Activated CD4-positive, alpha-beta T cell treated with anti-CD3 and anti-CD28 coated beads for 36 hours (primary cell): ENCODE results near the gene PPP1R18. TPM values are rescaled to one million over a fixed set of nuclear protein-coding genes. Genes with fewer than 3 reads are reported as not detected.

ENCODE experiments used
- ATAC-seq: fragments of 200-7000 bp; cut with Tn5 transposase; one replicate; pipeline ENCODE4 v1.10.0; 2021; ENCODE audit warnings: mild to moderate bottlenecking, moderate library complexity
- CTCF ChIA-PET: fragments of 350-600 bp; sonication (Branson Sonifier 250); formaldehyde crosslinking; loops from one replicate; lab custom pipeline; 2021; ENCODE audit warnings: antibody characterized with exemption; lab: Charles Lee
- POLR2A ChIA-PET: fragments of 350-600 bp; sonication (Branson Sonifier 250); formaldehyde crosslinking; loops from one replicate; lab custom pipeline; 2021; ENCODE audit warnings: antibody characterized with exemption, inconsistent platforms; lab: Charles Lee
- DNase-seq: peaks from one replicate; pipeline ENCODE4 v3.0.0-alpha.2; 2020
- H3K27ac Mint-ChIP-seq: one replicate; pipeline ENCODE4 v1.8.0; 2021; ENCODE audit warnings: mixed read lengths
- H3K27me3 Mint-ChIP-seq: one replicate; pipeline ENCODE4 v1.8.0; 2021; ENCODE audit warnings: mixed read lengths
- H3K36me3 Mint-ChIP-seq: one replicate; pipeline ENCODE4 v1.8.0; 2021; ENCODE audit warnings: low read depth, mixed read lengths
- H3K4me1 Mint-ChIP-seq: one replicate; pipeline ENCODE4 v1.8.0; 2021; ENCODE audit warnings: mixed read lengths
- H3K4me3 Mint-ChIP-seq: one replicate; pipeline ENCODE4 v1.8.0; 2021; ENCODE audit warnings: mild to moderate bottlenecking, moderate library complexity, mixed read lengths
- H3K9me3 Mint-ChIP-seq: one replicate; pipeline ENCODE4 v1.8.0; 2021; ENCODE audit warnings: low read depth, mixed read lengths
- intact Hi-C, 2 experiments: fragments of 100-400 bp; cut with DNase I in 1 of 2; cut with micrococcal nuclease in 1 of 2; formaldehyde crosslinking; loops; one replicate each; pipeline versions ENCODE4 v1.14.2 to v1.15.1; 2022 to 2024; cut with DNase I, micrococcal nuclease
- total RNA-seq, 2 experiments: library from RNA; stranded (reverse); gene quantifications; one replicate each; pipeline ENCODE4 v1.2.3, GENCODE V29; 2021

Gene PPP1R18
- total RNA-seq, 2 experiments from 2014 or later = 145 to 186 TPM

- Mint-ChIP-seq H3K36me3 (peaks cover 23% of the 10 kb centered on the region), H3K27me3 (no peaks in the 10 kb centered on the region), H3K4me3 (peak overlapping the region; percentile 78), H3K9me3 (no peaks in the 10 kb centered on the region), H3K4me1 (peaks cover 20% of the 10 kb centered on the region), H3K27ac (peak overlapping the region; percentile 88)
- CTCF ChIA-PET = interaction anchor here (0.7 to 1.6 kb wide), 6 partner anchors 12 to 147 kb away, joined by 3 to 8 read pairs (median 4); partner anchors contain the start of gene DHX16
- intact Hi-C loops = loop anchor here (1.0 to 2.0 kb wide), 12 partner anchors 21 to 511 kb away; partner anchors contain the start of genes MRPS18B (in 2 of the 2), PPP1R10 (in 2 of the 2), ABCF1 (in 1 of the 2) and ATAT1 (in 1 of the 2)
- peak; percentile 88 for DNase-seq
- POLR2A ChIA-PET = interaction anchor here (0.6 to 1.2 kb wide), 3 partner anchors 32 to 70 kb away, joined by 3 to 17 read pairs (median 4); partner anchors contain the start of gene MDC1
- ATAC-seq = peak; percentile 70
Measured at GRCh38 chr6:30647242-30648116, 39.0 kb downstream of the PPP1R18 start.

- CTCF ChIA-PET = interaction anchor here (0.7 to 1.6 kb wide), 4 partner anchors 19 to 111 kb away, joined by 3 to 7 read pairs (median 3); partner anchors contain the start of gene DHX16
Measured at GRCh38 chr6:30646450-30647241, 39.8 kb downstream of the PPP1R18 start, which contains the start of gene C6orf136. TSS of gene C6orf136 (plus strand) at chr6:30647133. CDS start at chr6:30647232, 99 bp downstream.

GRCh38 chr6:30645989-30646388 is 40.5 kb downstream of the PPP1R18 start:
- Mint-ChIP-seq H3K4me1 (peaks cover 23% of the 10 kb centered on the region), H3K36me3 (peaks cover 16% of the 10 kb centered on the region), H3K27me3 (no peaks in the 10 kb centered on the region), H3K9me3 (no peaks in the 10 kb centered on the region), H3K4me3 (peak overlapping the region; percentile 78), H3K27ac (peak overlapping the region; percentile 88)
- POLR2A ChIA-PET = interaction anchor here (1.2 kb wide), 1 partner anchor 31 kb away, joined by 17 read pairs; no protein-coding TSS in a partner anchor
- DNase-seq = no peak
- no peak for ATAC-seq
- CTCF ChIA-PET = interaction anchor here (0.7 to 1.6 kb wide), 4 partner anchors 20 to 90 kb away, joined by 3 to 7 read pairs (median 3); partner anchors contain the start of gene DHX16
- intact Hi-C loops = loop anchor here in 1 of 2 experiments (2.0 kb wide), 1 partner anchor 75 kb away; the partner anchor contains the start of gene TUBB

More at GRCh38 chr6:30646450-30647241, 39.8 kb downstream of the PPP1R18 start, which contains the start of gene C6orf136:
- peak within 1 kb of the TSS; percentile 78 for H3K4me3 Mint-ChIP-seq
- no peaks in the 10 kb centered on the region for H3K9me3 Mint-ChIP-seq
- ATAC-seq (peak; percentile 86), DNase-seq (peak; percentile 97)
- intact Hi-C loops = loop anchor here (1.0 to 2.0 kb wide), 12 partner anchors 20 to 512 kb away; partner anchors contain the start of genes MRPS18B (in 2 of the 2), PPP1R10 (in 2 of the 2), ABCF1 (in 1 of the 2) and ATAT1 (in 1 of the 2)
- peaks cover 20% of the 10 kb centered on the region for H3K4me1 Mint-ChIP-seq
- POLR2A ChIA-PET = interaction anchor here (0.6 to 1.2 kb wide), 2 partner anchors 31 to 32 kb away, joined by 3 to 17 read pairs; no protein-coding TSS in a partner anchor
- no peaks in the 10 kb centered on the region for H3K27me3 Mint-ChIP-seq
- H3K27ac Mint-ChIP-seq = peak within 1 kb of the TSS; percentile 88
- peaks cover 16% of the 10 kb centered on the region for H3K36me3 Mint-ChIP-seq

- Mint-ChIP-seq H3K9me3 (no peaks in the 10 kb centered on the region), H3K4me3 (no peak overlapping the region), H3K27me3 (no peaks in the 10 kb centered on the region), H3K4me1 (peaks cover 24% of the 10 kb centered on the region), H3K36me3 (peaks cover 15% of the 10 kb centered on the region), H3K27ac (no peak overlapping the region)
- ChIA-PET POLR2A (interaction anchor here (0.6 kb wide), 1 partner anchor 34 kb away, joined by 3 read pairs; no protein-coding TSS in a partner anchor), CTCF (interaction anchor here (0.7 kb wide), 1 partner anchor 509 kb away, joined by 3 read pairs; no protein-coding TSS in a partner anchor)
- ATAC-seq = no peak
- DNase-seq = no peak
- intact Hi-C loops = no loop called here
Measured at GRCh38 chr6:30644769-30645168, 41.7 kb downstream of the PPP1R18 start.

- ChIA-PET CTCF (no interaction called here), POLR2A (no interaction called here)
- intact Hi-C loops = no loop called here
- Mint-ChIP-seq H3K36me3 (peaks cover 13% of the 10 kb centered on the region), H3K9me3 (no peaks in the 10 kb centered on the region), H3K4me3 (no peak overlapping the region), H3K27me3 (no peaks in the 10 kb centered on the region), H3K27ac (no peak overlapping the region), H3K4me1 (peaks cover 22% of the 10 kb centered on the region)
- DNase-seq (no peak), ATAC-seq (no peak)
Measured at GRCh38 chr6:30643656-30644055, 42.8 kb downstream of the PPP1R18 start.

GRCh38 chr6:30641048-30641447 is 45.4 kb downstream of the PPP1R18 start:
- Mint-ChIP-seq H3K9me3 (no peaks in the 10 kb centered on the region), H3K36me3 (peaks cover 12% of the 10 kb centered on the region), H3K27ac (peak overlapping the region; percentile 69), H3K27me3 (no peaks in the 10 kb centered on the region), H3K4me1 (peaks cover 10% of the 10 kb centered on the region), H3K4me3 (no peak overlapping the region)
- CTCF ChIA-PET = interaction anchor here (0.6 to 1.6 kb wide), 5 partner anchors 28 to 261 kb away, joined by 3 to 4 read pairs (median 3); no protein-coding TSS in a partner anchor
- ATAC-seq = no peak
- DNase-seq = no peak
- intact Hi-C loops = no loop called here
- POLR2A ChIA-PET = no interaction called here

- Mint-ChIP-seq H3K4me1 (peaks cover 5% of the 10 kb centered on the region), H3K36me3 (peaks cover 6% of the 10 kb centered on the region), H3K9me3 (no peaks in the 10 kb centered on the region), H3K4me3 (no peak overlapping the region), H3K27me3 (no peaks in the 10 kb centered on the region), H3K27ac (no peak overlapping the region)
- intact Hi-C loops = no loop called here
- ChIA-PET POLR2A (no interaction called here), CTCF (interaction anchor here (1.6 kb wide), 1 partner anchor 43 kb away, joined by 4 read pairs; no protein-coding TSS in a partner anchor)
- no peak for DNase-seq
- ATAC-seq = peak; percentile 42
Measured at GRCh38 chr6:30640481-30640880, 46.0 kb downstream of the PPP1R18 start.

- ChIA-PET CTCF (interaction anchor here (0.5 to 0.7 kb wide), 2 partner anchors 12 to 38 kb away, joined by 3 to 4 read pairs; no protein-coding TSS in a partner anchor), POLR2A (interaction anchor here (0.7 kb wide), 1 partner anchor 36 kb away, joined by 3 read pairs; no protein-coding TSS in a partner anchor)
- Mint-ChIP-seq H3K36me3 (peaks cover 16% of the 10 kb centered on the region), H3K4me1 (peaks cover under 1% of the 10 kb centered on the region), H3K27me3 (no peaks in the 10 kb centered on the region), H3K27ac (no peak overlapping the region), H3K9me3 (no peaks in the 10 kb centered on the region), H3K4me3 (no peak overlapping the region)
- intact Hi-C loops = no loop called here
- DNase-seq (no peak), ATAC-seq (no peak)
Measured at GRCh38 chr6:30635834-30636233, 50.6 kb downstream of the PPP1R18 start.

- H3K36me3 Mint-ChIP-seq = peaks cover 52% of the 10 kb centered on the region
Measured at GRCh38 chr6:30626484-30627366, 59.7 kb downstream of the PPP1R18 start, which contains the start of gene ATAT1. TSS of gene ATAT1 (plus strand) at chr6:30626874.

More at GRCh38 chr6:30626484-30627366, 59.7 kb downstream of the PPP1R18 start, which contains the start of gene ATAT1:
- POLR2A ChIA-PET = interaction anchor here (0.7 to 0.8 kb wide), 3 partner anchors 9 to 55 kb away, joined by 3 to 6 read pairs (median 4); partner anchors contain the start of gene MRPS18B
- ATAC-seq = peak; percentile 98
- Mint-ChIP-seq H3K4me1 (peaks cover 21% of the 10 kb centered on the region), H3K4me3 (peak within 1 kb of the TSS; percentile 93), H3K9me3 (no peaks in the 10 kb centered on the region), H3K27me3 (no peaks in the 10 kb centered on the region), H3K27ac (peak within 1 kb of the TSS; percentile 96)
- peak; percentile 91 for DNase-seq
- intact Hi-C loops = loop anchor here (1.0 to 2.0 kb wide), 5 partner anchors 9 to 104 kb away; partner anchors contain the start of genes DHX16 (in 2 of the 2), C6orf136 (in 1 of the 2), MRPS18B (in 1 of the 2) and PPP1R10 (in 1 of the 2)
- CTCF ChIA-PET = interaction anchor here (1.3 kb wide), 2 partner anchors 45 to 96 kb away, joined by 6 to 8 read pairs; no protein-coding TSS in a partner anchor
